Measurements from ENCODE around the gene TCERG1L. TPM values are rescaled to one million over a fixed set of nuclear protein-coding genes. Genes with fewer than 3 reads are reported as not detected.

Gene TCERG1L
- total RNA-seq, 1 donor from 2014 or later = 0.46 TPM

DNA sequence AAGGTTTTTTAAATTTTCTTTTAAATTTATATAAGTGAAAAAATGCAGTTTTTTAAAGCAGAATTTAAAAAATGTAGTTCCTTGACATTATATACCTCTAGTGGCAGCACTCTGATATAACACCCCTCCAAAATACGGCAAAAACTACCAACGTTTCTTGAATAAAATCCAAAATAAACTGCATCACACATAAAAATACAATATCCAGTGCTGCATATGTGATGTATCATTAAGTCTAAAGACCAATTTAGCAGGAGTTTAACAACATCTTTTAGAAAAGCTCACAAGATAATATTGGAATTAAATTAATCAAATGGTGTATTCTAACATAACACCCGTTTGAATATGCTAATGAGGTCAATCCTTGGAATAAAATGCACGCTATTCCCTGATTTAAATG is 1.4 kb downstream of the TCERG1L start:
- TF ChIP-seq, protein P1, sequence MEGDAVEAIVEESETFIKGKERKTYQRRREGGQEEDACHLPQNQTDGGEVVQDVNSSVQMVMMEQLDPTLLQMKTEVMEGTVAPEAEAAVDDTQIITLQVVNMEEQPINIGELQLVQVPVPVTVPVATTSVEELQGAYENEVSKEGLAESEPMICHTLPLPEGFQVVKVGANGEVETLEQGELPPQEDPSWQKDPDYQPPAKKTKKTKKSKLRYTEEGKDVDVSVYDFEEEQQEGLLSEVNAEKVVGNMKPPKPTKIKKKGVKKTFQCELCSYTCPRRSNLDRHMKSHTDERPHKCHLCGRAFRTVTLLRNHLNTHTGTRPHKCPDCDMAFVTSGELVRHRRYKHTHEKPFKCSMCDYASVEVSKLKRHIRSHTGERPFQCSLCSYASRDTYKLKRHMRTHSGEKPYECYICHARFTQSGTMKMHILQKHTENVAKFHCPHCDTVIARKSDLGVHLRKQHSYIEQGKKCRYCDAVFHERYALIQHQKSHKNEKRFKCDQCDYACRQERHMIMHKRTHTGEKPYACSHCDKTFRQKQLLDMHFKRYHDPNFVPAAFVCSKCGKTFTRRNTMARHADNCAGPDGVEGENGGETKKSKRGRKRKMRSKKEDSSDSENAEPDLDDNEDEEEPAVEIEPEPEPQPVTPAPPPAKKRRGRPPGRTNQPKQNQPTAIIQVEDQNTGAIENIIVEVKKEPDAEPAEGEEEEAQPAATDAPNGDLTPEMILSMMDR (IDR thresholded peaks at IDR 0.05; ENCODE audit: insufficient read depth, low read length, poor library complexity, severe bottlenecking) = peak; percentile 31
- no peaks in the 10 kb centered on the region for H3K36me3 ChIP-seq (ENCODE audit: control insufficient read depth, insufficient read depth, low read length)
- no peak for DNase-seq (ENCODE audit: low read depth)
- H3K4me3 ChIP-seq (ENCODE audit: low read depth, low read length) = no peak overlapping the region
- peaks cover 23% of the 10 kb centered on the region for H3K27me3 ChIP-seq (ENCODE audit: control insufficient read depth, insufficient read depth, low read length)

DNA sequence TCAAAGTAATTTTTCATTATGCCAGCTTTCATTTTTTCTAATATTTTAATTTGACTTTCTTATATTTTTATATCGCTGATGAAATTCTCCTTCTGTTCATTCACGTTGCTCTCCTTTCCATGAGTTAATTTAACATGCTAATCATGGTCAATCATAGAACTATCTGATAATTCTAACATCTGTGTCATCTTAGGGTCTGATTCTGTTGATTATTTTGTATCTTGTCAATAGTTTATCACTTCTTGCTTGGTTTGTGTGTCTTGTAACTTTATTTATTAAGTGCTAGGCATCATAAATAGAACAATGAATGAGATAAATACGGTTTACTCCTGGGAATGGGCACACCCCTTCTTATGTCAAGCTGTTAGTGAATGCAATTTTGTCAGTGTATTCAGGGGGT is 11.0 kb downstream of the TCERG1L start:
- Histone ChIP-seq H3K36me3 (ENCODE audit: control insufficient read depth, insufficient read depth, low read length) (no peaks in the 10 kb centered on the region), H3K4me3 (ENCODE audit: low read depth, low read length) (no peak overlapping the region), H3K27me3 (ENCODE audit: control insufficient read depth, insufficient read depth, low read length) (no peaks in the 10 kb centered on the region)
- DNase-seq (ENCODE audit: low read depth) = no peak
- TF ChIP-seq, protein P1 (IDR thresholded peaks at IDR 0.05; ENCODE audit: insufficient read depth, low read length, poor library complexity, severe bottlenecking) = no peak

DNA sequence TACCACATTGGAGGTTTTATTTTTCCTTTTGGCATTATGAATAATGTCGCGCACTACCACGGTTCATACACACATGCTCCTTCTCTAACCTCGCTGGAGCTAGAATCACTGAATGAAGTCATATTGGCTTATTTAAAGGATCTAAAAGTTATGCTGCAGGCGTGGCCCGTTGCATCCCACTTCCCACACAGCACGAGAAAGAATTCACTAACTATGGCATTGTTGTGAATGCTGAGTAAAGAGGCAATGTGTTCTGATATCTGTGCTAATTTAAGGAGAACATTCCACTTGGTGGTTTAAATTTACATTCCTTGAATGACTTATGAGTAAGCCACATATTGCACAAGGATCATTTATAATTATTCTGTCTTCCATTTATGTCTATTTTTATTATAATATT is 20.7 kb downstream of the TCERG1L start:
- H3K36me3 ChIP-seq (ENCODE audit: control insufficient read depth, insufficient read depth, low read length) = no peaks in the 10 kb centered on the region
- H3K4me3 ChIP-seq (ENCODE audit: low read depth, low read length) = no peak overlapping the region
- no peaks in the 10 kb centered on the region for H3K27me3 ChIP-seq (ENCODE audit: control insufficient read depth, insufficient read depth, low read length)
- DNase-seq (ENCODE audit: low read depth) = no peak
- TF ChIP-seq, protein P1 (IDR thresholded peaks at IDR 0.05; ENCODE audit: insufficient read depth, low read length, poor library complexity, severe bottlenecking) = no peak

DNA sequence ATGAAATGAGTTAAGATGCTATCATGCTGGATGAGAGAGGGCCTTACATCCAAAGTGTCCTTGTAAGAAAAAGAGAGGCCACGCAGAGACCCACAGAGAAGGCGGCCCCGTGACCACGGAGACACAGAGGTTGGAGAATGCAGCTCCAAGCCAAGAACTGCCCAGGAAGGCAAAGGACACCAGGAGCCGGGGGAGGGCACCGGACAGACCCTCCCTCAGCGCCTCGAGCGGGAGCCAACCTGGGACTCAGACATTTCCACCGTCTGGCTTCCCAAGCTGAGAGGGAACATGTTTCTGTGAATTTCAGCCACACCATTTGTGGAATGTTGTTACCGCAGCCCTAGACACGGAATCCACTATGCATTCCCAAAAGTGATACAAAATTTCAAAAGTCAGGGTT is 22.9 kb downstream of the TCERG1L start:
- TF ChIP-seq, protein P1 (IDR thresholded peaks at IDR 0.05; ENCODE audit: insufficient read depth, low read length, poor library complexity, severe bottlenecking) = no peak
- no peak for DNase-seq (ENCODE audit: low read depth)

DNA sequence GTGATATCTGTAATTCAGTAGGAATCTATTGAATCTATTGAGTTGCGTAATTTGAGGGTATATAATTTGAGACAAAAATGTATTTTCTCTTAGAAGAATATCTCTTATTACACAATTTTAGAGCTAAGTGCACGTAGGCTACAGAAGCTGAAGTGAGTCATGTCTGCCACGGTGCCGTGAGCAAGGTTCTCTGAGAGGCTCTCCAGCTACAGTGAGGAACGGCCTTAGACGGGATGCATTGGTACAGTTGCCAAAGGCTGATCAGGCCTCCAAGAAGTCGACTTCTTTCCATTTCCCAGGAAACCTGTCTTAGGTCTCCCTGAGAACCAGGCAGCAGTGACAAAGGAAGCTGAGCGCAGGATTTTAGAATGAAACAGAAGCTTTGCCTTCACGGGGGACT is 28.6 kb downstream of the TCERG1L start:
- no peak overlapping the region for H3K4me3 ChIP-seq (ENCODE audit: low read depth, low read length)
- no peak for DNase-seq (ENCODE audit: low read depth)
- H3K27me3 ChIP-seq (ENCODE audit: control insufficient read depth, insufficient read depth, low read length) = no peaks in the 10 kb centered on the region
- H3K36me3 ChIP-seq (ENCODE audit: control insufficient read depth, insufficient read depth, low read length) = no peaks in the 10 kb centered on the region
- TF ChIP-seq, protein P1 (IDR thresholded peaks at IDR 0.05; ENCODE audit: insufficient read depth, low read length, poor library complexity, severe bottlenecking) = no peak

More for the DNA sequence above, 22.9 kb downstream of the TCERG1L start:
- H3K36me3 ChIP-seq (ENCODE audit: control insufficient read depth, insufficient read depth, low read length) = no peaks in the 10 kb centered on the region
- H3K4me3 ChIP-seq (ENCODE audit: low read depth, low read length) = no peak overlapping the region
- H3K27me3 ChIP-seq (ENCODE audit: control insufficient read depth, insufficient read depth, low read length) = no peaks in the 10 kb centered on the region

DNA sequence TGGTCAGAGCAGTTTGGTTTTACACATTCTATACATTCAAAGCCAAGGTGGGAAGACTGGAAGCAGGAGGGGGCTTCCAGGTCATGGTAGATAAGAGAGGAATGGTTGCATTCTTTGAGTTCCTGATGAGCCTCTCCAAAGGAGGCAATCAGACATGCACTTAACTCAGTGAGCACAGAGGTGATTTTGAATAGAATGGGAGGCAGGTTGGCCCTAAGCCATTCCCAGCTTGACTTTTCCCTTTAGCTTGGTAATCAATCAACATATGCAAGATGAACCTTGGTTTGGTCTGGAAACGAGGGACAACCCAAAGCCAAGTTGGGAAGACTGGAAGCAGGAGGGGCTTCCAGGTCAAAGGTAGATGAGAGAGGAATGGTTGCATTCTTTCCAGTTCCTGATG is 31.4 kb downstream of the TCERG1L start:
- no peak for DNase-seq (ENCODE audit: low read depth)
- TF ChIP-seq, protein P1 (IDR thresholded peaks at IDR 0.05; ENCODE audit: insufficient read depth, low read length, poor library complexity, severe bottlenecking) = no peak
- Histone ChIP-seq H3K4me3 (ENCODE audit: low read depth, low read length) (no peak overlapping the region), H3K27me3 (ENCODE audit: control insufficient read depth, insufficient read depth, low read length) (no peaks in the 10 kb centered on the region), H3K36me3 (ENCODE audit: control insufficient read depth, insufficient read depth, low read length) (no peaks in the 10 kb centered on the region)

All from kidney epithelial cell (primary cell).